IMR-90 (cell line): ENCODE results near the gene SLC12A8. TPM values are rescaled to one million over a fixed set of nuclear protein-coding genes. Genes with fewer than 3 reads are reported as not detected.

Experiments used
- ATAC-seq: fragments of 200-7000 bp; cut with Tn5 transposase; 2 replicates; pipeline ENCODE4 v1.9.1; 2020; ENCODE audit warnings: low read depth, mild to moderate bottlenecking, moderate library complexity
- BruUV-seq: library from RNA; stranded (reverse); fragments of 400-500 nt; replicated peaks from 2 replicates; lab custom pipeline; 2021; lab: Mats Ljungman, UMichigan
- CTCF ChIA-PET: fragments of 300-600 bp; formaldehyde crosslinking; extraction: SDS; loops from one replicate; lab custom pipeline; 2021; ENCODE audit warnings: antibody characterized with exemption; lab: Yijun Ruan, JAX
- POLR2A ChIA-PET: fragments of 300-600 bp; sonication (Branson Sonifier 250); formaldehyde crosslinking; loops from one replicate; lab custom pipeline; 2022; ENCODE audit warnings: antibody characterized with exemption; ENCODE audit not compliant: unreplicated experiment; lab: Charles Lee
- DNase-seq: peaks from one replicate; pipeline ENCODE4 v3.0.0; 2013
- H2AFZ ChIP-seq: replicated peaks from 2 replicates; pipeline ENCODE3; 2013; ENCODE audit warnings: low read length, mild to moderate bottlenecking; ENCODE audit not compliant: poor library complexity
- H2AK5ac ChIP-seq: 2 replicates; pipeline ENCODE4 v1.6.1; 2013; ENCODE audit warnings: low read depth, low read length, inconsistent platforms
- H2AK9ac ChIP-seq: replicated peaks from 2 replicates; pipeline ENCODE3; 2013; ENCODE audit warnings: mild to moderate bottlenecking, low read depth, low read length, moderate library complexity; ENCODE audit not compliant: poor library complexity
- H2BK120ac ChIP-seq: 2 replicates; pipeline ENCODE4 v1.6.1; 2013; ENCODE audit warnings: low read depth, low read length, inconsistent platforms
- H2BK15ac ChIP-seq: 3 replicates; pipeline ENCODE4 v1.6.1; 2013; ENCODE audit warnings: low read depth, low read length, inconsistent platforms
- H2BK20ac ChIP-seq: 2 replicates; pipeline ENCODE4 v1.6.1; 2013; ENCODE audit warnings: low read depth, mild to moderate bottlenecking, inconsistent platforms, low read length, moderate library complexity
- H2BK5ac ChIP-seq: 2 replicates; pipeline ENCODE4 v1.6.1; 2013; ENCODE audit warnings: mild to moderate bottlenecking, low read depth, low read length, inconsistent platforms; ENCODE audit not compliant: poor library complexity, severe bottlenecking
- H3K14ac ChIP-seq: replicated peaks from 2 replicates; pipeline ENCODE4 v1.6.1; 2013; ENCODE audit warnings: low read depth, low read length, inconsistent platforms
- H3K18ac ChIP-seq: 2 replicates; pipeline ENCODE4 v1.6.1; 2013; ENCODE audit warnings: low read depth, low read length, control low read depth
- H3K23ac ChIP-seq: 2 replicates; pipeline ENCODE4 v1.6.1; 2013; ENCODE audit warnings: low read depth, low read length, inconsistent platforms
- H3K27ac ChIP-seq: 2 replicates; pipeline ENCODE4 v1.5.1; 2013; ENCODE audit warnings: mild to moderate bottlenecking, control low read depth, low read length; ENCODE audit not compliant: insufficient read depth
- H3K27me3 ChIP-seq: 2 replicates; pipeline ENCODE4 v1.6.1; 2013; ENCODE audit warnings: low read length; ENCODE audit not compliant: control insufficient read depth, insufficient read depth
- H3K36me3 ChIP-seq: 2 replicates; pipeline ENCODE4 v1.6.1; 2013; ENCODE audit warnings: low read length, mixed read lengths; ENCODE audit not compliant: control insufficient read depth, insufficient read depth
- H3K4ac ChIP-seq: 2 replicates; pipeline ENCODE4 v1.6.1; 2013; ENCODE audit warnings: low read depth, low read length, inconsistent platforms
- H3K4me1 ChIP-seq: 2 replicates; pipeline ENCODE4 v1.6.1; 2013; ENCODE audit warnings: low read length, mixed read lengths; ENCODE audit not compliant: control insufficient read depth, insufficient read depth
- H3K4me2 ChIP-seq: 2 replicates; pipeline ENCODE4 v1.6.1; 2013; ENCODE audit warnings: low read depth, mild to moderate bottlenecking, control low read depth, low read length, moderate library complexity
- H3K4me3 ChIP-seq: 2 replicates; pipeline ENCODE4 v1.5.1; 2013; ENCODE audit warnings: low read depth, mild to moderate bottlenecking, control low read depth, low read length, moderate library complexity; ENCODE audit not compliant: insufficient read depth
- H3K56ac ChIP-seq: 2 replicates; pipeline ENCODE4 v1.6.1; 2013; ENCODE audit warnings: low read length, inconsistent platforms; ENCODE audit not compliant: insufficient read depth; ENCODE audit errors: extremely low read depth
- H3K79me1 ChIP-seq, 2 experiments: 2 replicates each; pipeline ENCODE4 v1.6.1; 2013; ENCODE audit warnings: low read length in 2 of 2, inconsistent platforms in 1 of 2, low read depth in 1 of 2
- H3K9ac ChIP-seq: 2 replicates; pipeline ENCODE4 v1.6.1; 2013; ENCODE audit warnings: low read depth, low read length, control low read depth
- H3K9me1 ChIP-seq: 2 replicates; pipeline ENCODE4 v1.6.1; 2013; ENCODE audit warnings: low read length, inconsistent platforms; ENCODE audit not compliant: insufficient read depth
- H3K9me3 ChIP-seq: 2 replicates; pipeline ENCODE4 v1.6.1; 2013; ENCODE audit warnings: low read length; ENCODE audit not compliant: control insufficient read depth, insufficient read depth
- H4K20me1 ChIP-seq: 2 replicates; pipeline ENCODE4 v1.6.1; 2013; ENCODE audit warnings: low read length, inconsistent platforms; ENCODE audit not compliant: insufficient read depth
- H4K5ac ChIP-seq: 2 replicates; pipeline ENCODE4 v1.6.1; 2013; ENCODE audit warnings: mild to moderate bottlenecking, low read depth, low read length, control low read depth
- H4K8ac ChIP-seq, 2 experiments: 2 replicates each; pipeline ENCODE4 v1.6.1; 2013; ENCODE audit warnings: low read depth in 2 of 2, low read length in 2 of 2, control low read depth in 1 of 2, inconsistent platforms in 1 of 2
- H4K91ac ChIP-seq: 2 replicates; pipeline ENCODE4 v1.6.1; 2013; ENCODE audit warnings: low read depth, low read length, inconsistent platforms; ENCODE audit not compliant: insufficient read depth
- RAD21 ChIP-seq: IDR thresholded peaks from 2 replicates; pipeline ENCODE4 v1.6.1; 2012; ENCODE audit warnings: low read length, improper control_type of control experiment
- WGBS, 2 experiments: methylation state at CpG; one replicate each; pipeline versions ENCODE4 v1.1.5 to v1.1.7; 2013; ENCODE audit warnings: missing lambda C conversion rate in 2 of 2; ENCODE audit not compliant: insufficient read length in 1 of 2; ENCODE audit errors: extremely low coverage in 2 of 2; 5-methylcytosine and 5-hydroxymethylcytosine counted together
- dilution Hi-C: fragments of 300-500 bp; cut with HindIII; formaldehyde crosslinking; loops from one replicate; pipeline ENCODE4 v1.14.3; 2018; ENCODE audit warnings: low sequenced_read_pairs; ENCODE audit not compliant: unreplicated experiment
- in situ Hi-C: fragments of 300-500 bp; cut with MboI; formaldehyde crosslinking; loops from 3 replicates; pipeline ENCODE4 v1.14.3; 2019; ENCODE audit warnings: low sequenced_read_pairs, inconsistent platforms, mixed read lengths
- intact Hi-C: fragments of 100-400 bp; cut with micrococcal nuclease; formaldehyde crosslinking; loops from 2 replicates; pipeline ENCODE4 v1.10.0; 2022
- microRNA-seq, 2 experiments: library from miRNA; stranded (forward) in 1 of 2; unstranded in 1 of 2; fragments of 10-50 nt in 1 of 2; fragments of <30 nt in 1 of 2; gene quantifications in 1 of 2; microRNA quantifications in 1 of 2; one replicate each; pipeline versions ENCODE3 to v1.1.0; 2013 to 2020; ENCODE audit not compliant: insufficient read depth in 1 of 2, insufficient read length in 1 of 2, unreplicated experiment in 1 of 2
- polyA plus RNA-seq, 3 experiments: library from polyadenylated mRNA; depleted of rRNA; stranded (reverse); fragments of >200 nt; gene quantifications; 2 replicates each; pipeline ENCODE4 v1.2.3, GENCODE V29; 2012; ENCODE audit warnings: low replicate concordance in 1 of 3
- small RNA-seq, 5 experiments: library from RNA; depleted of rRNA; stranded (forward); fragments of <200 nt; gene quantifications; one replicate each; pipeline ENCODE3, GENCODE V24; 2012
- total RNA-seq: library from RNA; depleted of rRNA; stranded (reverse); fragments of >200 nt; gene quantifications from 2 replicates; pipeline ENCODE4 v1.2.3, GENCODE V29; 2012; rRNA removed

The SLC12A8 gene
- total and polyA plus RNA-seq, 2 of the 4 experiments (the other 2 are of a cell fraction) = 2.2 to 4.3 TPM

DNA sequence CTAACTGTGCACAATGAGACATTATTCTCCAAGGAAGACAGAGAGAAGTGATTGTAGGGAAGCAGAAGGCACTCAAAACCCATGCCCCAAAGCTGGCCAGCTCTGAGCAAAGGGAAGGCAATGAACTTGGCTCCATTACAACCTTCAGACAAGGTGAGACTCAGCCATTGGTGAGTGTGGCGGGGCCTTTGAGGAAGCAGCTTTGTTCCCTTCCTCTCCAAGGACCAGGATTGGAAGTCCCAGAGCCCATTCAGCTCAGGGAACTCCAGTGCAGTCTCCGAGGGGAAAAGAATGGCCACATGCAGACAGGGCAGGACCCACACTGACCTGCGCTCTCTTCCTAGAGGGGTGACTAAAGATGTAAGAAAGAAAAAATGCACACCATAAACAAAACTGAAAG lies 179.9 kb downstream of the SLC12A8 start:
- Histone ChIP-seq H4K20me1 (peaks cover 66% of the 10 kb centered on the region), H4K5ac (no peak overlapping the region), H2AK5ac (no peak overlapping the region; the same call in 1 of the 2 replicates), H3K4me3 (no peak overlapping the region), H3K27me3 (no peaks in the 10 kb centered on the region), H3K56ac (no peak overlapping the region), H2AK9ac (no peak overlapping the region), H4K91ac (no peak overlapping the region), H3K79me1 (peaks cover 53 to 76% of the 10 kb centered on the region in 2 experiments), H3K4me2 (no peak overlapping the region), H3K27ac (no peak overlapping the region), H2BK15ac (no peak overlapping the region), H3K9ac (no peak overlapping the region), H2AFZ (no peak overlapping the region), H2BK20ac (no peak overlapping the region), H3K9me3 (no peaks in the 10 kb centered on the region), H2BK5ac (no peak overlapping the region), H3K36me3 (peaks cover 24% of the 10 kb centered on the region), H4K8ac (no peak overlapping the region), H3K4me1 (peaks cover 10% of the 10 kb centered on the region), H3K4ac (no peak overlapping the region), H3K18ac (no peak overlapping the region), H2BK120ac (no peak overlapping the region), H3K23ac (peak overlapping the region; percentile 7; the same call in 1 of the 2 replicates), H3K9me1 (peaks cover 29% of the 10 kb centered on the region), H3K14ac (no peak overlapping the region)
- POLR2A ChIA-PET = no interaction called here
- in situ Hi-C loops (no loop called here), intact Hi-C loops (no loop called here), dilution Hi-C loops (no loop called here)
- no peak for TF ChIP-seq RAD21
- DNase-seq = no peak
- no TSS peak for BruUV-seq
- ATAC-seq = peak; percentile 15; the same call in 1 of the 2 replicates
- no CpG with 5 or more reads among the region's 3 CpGs for WGBS, 2 experiments
- CTCF ChIA-PET = no interaction called here

Small RNA genes lying within 50 kb of the gene (microRNA-seq; reads per million reads assigned to microRNA genes)
- gene MIR5092 (ENCODE audit: insufficient read depth in 1 of 2, insufficient read length in 1 of 2, unreplicated experiment in 1 of 2) (0 to 1.0 reads per million in 2 experiments), gene RNA5SP137 (ENCODE audit: insufficient read depth, insufficient read length) (not detected), gene RNU6-230P (ENCODE audit: insufficient read depth, insufficient read length) (not detected)

Small RNA genes lying within 50 kb of the gene (small RNA-seq; reads per million reads assigned to genes)
- gene MIR5092 (0 reads per million in 5 experiments), gene RNA5SP137 (0 reads per million in 5 experiments), gene RNU6-230P (0 reads per million in 5 experiments)

Other genes with a start within 250 kb of the SLC12A8 start
- 23.9 and 25.6 TPM in 2 replicates for gene HEG1, start 156.8 kb downstream of the SLC12A8 start, total RNA-seq
- gene HEG1, start 156.8 kb downstream of the SLC12A8 start, polyA plus RNA-seq (2012; rRNA removed) = 36.3 and 43.4 TPM in 2 replicates
- 57.8 and 65.2 TPM in 2 replicates for gene ZNF148, start 162.6 kb upstream of the SLC12A8 start, total RNA-seq
- 8.8 and 9.4 TPM in 2 replicates for gene ZNF148, start 162.6 kb upstream of the SLC12A8 start, polyA plus RNA-seq (2012; rRNA removed)